Smooth muscle cell (in vitro differentiated cells): ENCODE results near the gene ZBTB8OS. TPM values are rescaled to one million over a fixed set of nuclear protein-coding genes. Genes with fewer than 3 reads are reported as not detected.
"Not testable (repeated sequence)": the region's sequence is repeated elsewhere in the genome, so short reads cannot be mapped to it uniquely, and the experiment has no call there.

ENCODE experiments used
- DNase-seq: peaks from one replicate; lab custom pipeline; 2025; ENCODE audit not compliant: unreplicated experiment; lab: John Stamatoyannopoulos, UW
- H2AFZ ChIP-seq: fragments of 200-600 bp; sonication (generic); 2 replicates; pipeline ENCODE4 v1.6.0; 2016; ENCODE audit warnings: antibody characterized with exemption, low read depth, mild to moderate bottlenecking
- H3F3A ChIP-seq: fragments of 200-600 bp; sonication (generic); 2 replicates; pipeline ENCODE4 v1.6.0; 2017; ENCODE audit warnings: antibody characterized with exemption, low read depth
- H3K27ac ChIP-seq: fragments of 200-600 bp; sonication (generic); 2 replicates; pipeline ENCODE4 v1.5.1; 2016; ENCODE audit warnings: low read depth, mild to moderate bottlenecking
- H3K27me3 ChIP-seq: fragments of 200-600 bp; sonication (generic); 2 replicates; pipeline ENCODE4 v1.6.1; 2016; ENCODE audit warnings: low read depth, mild to moderate bottlenecking
- H3K36me3 ChIP-seq: fragments of 200-600 bp; sonication (generic); 2 replicates; pipeline ENCODE4 v1.5.1; 2016; ENCODE audit warnings: low read depth
- H3K4me1 ChIP-seq: fragments of 200-600 bp; sonication (generic); 2 replicates; pipeline ENCODE4 v1.5.1; 2016; ENCODE audit warnings: low read depth
- H3K4me2 ChIP-seq: fragments of 200-600 bp; sonication (generic); 2 replicates; pipeline ENCODE4 v1.6.0; 2016; ENCODE audit warnings: mild to moderate bottlenecking
- H3K4me3 ChIP-seq: fragments of 200-600 bp; sonication (generic); 2 replicates; pipeline ENCODE4 v1.5.1; 2016; ENCODE audit warnings: mild to moderate bottlenecking
- H3K79me2 ChIP-seq: fragments of 200-600 bp; sonication (generic); 2 replicates; pipeline ENCODE4 v1.6.0; 2016; ENCODE audit warnings: low read depth, mild to moderate bottlenecking
- H3K9ac ChIP-seq: fragments of 200-600 bp; sonication (generic); 2 replicates; pipeline ENCODE4 v1.6.0; 2016; ENCODE audit warnings: low read depth
- H3K9me3 ChIP-seq: fragments of 200-600 bp; sonication (generic); replicated peaks from 2 replicates; pipeline ENCODE4 v1.5.1; 2016; ENCODE audit warnings: low read depth
- H4K20me1 ChIP-seq: fragments of 200-600 bp; sonication (generic); 2 replicates; pipeline ENCODE4 v1.6.0; 2016; ENCODE audit warnings: low read depth
- CTCF ChIP-seq: fragments of 200-600 bp; sonication (generic); IDR thresholded peaks from 2 replicates; pipeline ENCODE4 v1.5.1; 2017; ENCODE audit warnings: borderline replicate concordance, mild to moderate bottlenecking, antibody characterized with exemption; ENCODE audit not compliant: insufficient read depth, poor library complexity, severe bottlenecking
- WGBS: methylation state at CpG from one replicate; pipeline ENCODE4 v1.1.7; 2016; ENCODE audit warnings: low lambda C conversion rate; 5-methylcytosine and 5-hydroxymethylcytosine counted together
- polyA plus RNA-seq: library from polyadenylated mRNA; unstranded; fragments of >200 nt; fragmentation: Nextera tagmentation; extraction: Ambion mirVana; gene quantifications from 2 replicates; pipeline ENCODE4 v1.2.1, GENCODE V29; 2016
- total RNA-seq: library from RNA; depleted of rRNA; stranded (reverse); fragments of >200 nt; gene quantifications from 2 replicates; pipeline ENCODE4 v1.2.3, GENCODE V29; 2014

Gene ZBTB8OS
- total and polyA plus RNA-seq, 2 experiments from 2014 or later: 33.3 to 39.5 TPM

DNA sequence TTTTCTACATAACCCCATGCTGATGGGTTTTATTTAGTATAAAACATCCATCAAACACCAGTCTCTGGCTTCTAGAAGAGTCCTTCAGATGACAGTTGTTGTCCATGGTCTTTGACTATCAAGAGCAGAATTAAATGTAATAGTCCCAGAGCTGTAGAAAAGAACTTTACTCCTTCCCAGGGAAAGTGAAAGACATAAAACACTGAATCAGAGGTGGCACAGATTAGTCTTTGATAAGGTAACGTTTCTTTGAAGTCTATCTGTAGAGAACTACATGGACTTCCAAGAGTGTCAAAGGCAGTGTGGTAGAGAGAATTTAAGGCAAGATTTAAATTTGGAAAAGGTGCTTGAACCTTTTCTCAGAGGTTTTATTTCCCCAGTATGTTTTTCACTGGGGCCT is 30.3 kb upstream of the ZBTB8OS start:
- H3K27me3 ChIP-seq: no peaks in the 10 kb centered on the region
- peaks cover 28% of the 10 kb centered on the region for H3K36me3 ChIP-seq
- H3K9me3 ChIP-seq: no peaks in the 10 kb centered on the region
- no peak overlapping the region for H2AFZ ChIP-seq
- no peak for DNase-seq
- H3K27ac ChIP-seq: no peak overlapping the region
- no peak for TF ChIP-seq CTCF
- H3K4me3 ChIP-seq: no peak overlapping the region
- no peak overlapping the region for H3K4me2 ChIP-seq
- H3K9ac ChIP-seq: no peak overlapping the region
- 95% methylated on average over 1 of the region's 1 CpG for WGBS
- H4K20me1 ChIP-seq: peaks cover 14% of the 10 kb centered on the region
- H3F3A ChIP-seq: peaks cover 20% of the 10 kb centered on the region
- no peaks in the 10 kb centered on the region for H3K4me1 ChIP-seq
- H3K79me2 ChIP-seq: no peaks in the 10 kb centered on the region

DNA sequence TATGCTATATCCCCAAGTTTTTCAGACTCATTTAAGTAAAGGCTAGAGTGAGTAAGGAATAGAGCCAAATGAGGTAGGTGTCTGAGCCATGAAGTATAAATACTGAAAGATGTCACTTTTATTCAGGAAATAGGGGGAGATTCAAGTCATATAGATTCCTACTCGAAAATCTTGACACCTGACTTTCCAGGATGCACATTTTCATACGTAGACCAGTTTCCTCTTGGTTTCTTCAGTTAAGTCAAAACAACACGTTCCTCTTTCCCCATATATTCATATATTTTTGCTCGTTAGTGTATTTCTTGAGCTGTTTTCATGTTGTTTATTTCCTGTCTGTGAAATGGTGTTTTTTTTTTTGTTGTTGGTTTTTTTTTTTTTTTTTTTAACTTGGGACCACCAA is 29.6 kb upstream of the ZBTB8OS start:
- not testable (repeated sequence) for H3K4me2 ChIP-seq, H4K20me1 ChIP-seq, H3K79me2 ChIP-seq, H3K4me3 ChIP-seq, H3K9ac ChIP-seq, H3K9me3 ChIP-seq, DNase-seq, H3K4me1 ChIP-seq, H3K27ac ChIP-seq, H3K27me3 ChIP-seq, H2AFZ ChIP-seq
- WGBS: 99% methylated on average over 4 of the region's 4 CpGs
- H3F3A ChIP-seq: peaks cover 15% of the 10 kb centered on the region
- peaks cover 28% of the 10 kb centered on the region for H3K36me3 ChIP-seq

- no peak for DNase-seq
- H2AFZ ChIP-seq: no peak overlapping the region
- peaks cover 43% of the 10 kb centered on the region for H3K36me3 ChIP-seq
- no peak overlapping the region for H3K9ac ChIP-seq
- H4K20me1 ChIP-seq: peaks cover 8% of the 10 kb centered on the region
- no peak overlapping the region for H3K4me2 ChIP-seq
- H3F3A ChIP-seq: peaks cover 7% of the 10 kb centered on the region
- no peak overlapping the region for H3K27ac ChIP-seq
- no peaks in the 10 kb centered on the region for H3K27me3 ChIP-seq
- WGBS: 67% methylated on average over 3 of the region's 3 CpGs
- no peaks in the 10 kb centered on the region for H3K9me3 ChIP-seq
- TF ChIP-seq CTCF: no peak
- H3K79me2 ChIP-seq: peaks cover 8% of the 10 kb centered on the region
- H3K4me1 ChIP-seq: no peaks in the 10 kb centered on the region
- H3K4me3 ChIP-seq: no peak overlapping the region
Measured at GRCh38 chr1:32676945-32677344, 26.6 kb upstream of the ZBTB8OS start.

- not testable (repeated sequence) for H3K27me3 ChIP-seq, H3K27ac ChIP-seq, H3F3A ChIP-seq, H3K4me2 ChIP-seq, H3K4me3 ChIP-seq, H3K9ac ChIP-seq, H3K9me3 ChIP-seq, DNase-seq, H3K4me1 ChIP-seq, H2AFZ ChIP-seq
- H4K20me1 ChIP-seq: peaks cover 63% of the 10 kb centered on the region
- peaks cover 17% of the 10 kb centered on the region for H3K79me2 ChIP-seq
- H3K36me3 ChIP-seq: peaks cover 32% of the 10 kb centered on the region
- WGBS: 99% methylated on average over 5 of the region's 5 CpGs
Measured at GRCh38 chr1:32668716-32669115, 18.4 kb upstream of the ZBTB8OS start.
